ENCODE data around the gene PCDHB3.
"Not testable (repeated sequence)": the region's sequence is repeated elsewhere in the genome, so short reads cannot be mapped to it uniquely, and the experiment has no call there.

The PCDHB3 gene

GRCh38 chr5:141100243-141100805, at the start of gene PCDHB3:
TSS of gene PCDHB3 (plus strand) at chr5:141100473. CDS start at chr5:141100650, 177 bp downstream.
- DNase-seq, result no peak

DNA sequence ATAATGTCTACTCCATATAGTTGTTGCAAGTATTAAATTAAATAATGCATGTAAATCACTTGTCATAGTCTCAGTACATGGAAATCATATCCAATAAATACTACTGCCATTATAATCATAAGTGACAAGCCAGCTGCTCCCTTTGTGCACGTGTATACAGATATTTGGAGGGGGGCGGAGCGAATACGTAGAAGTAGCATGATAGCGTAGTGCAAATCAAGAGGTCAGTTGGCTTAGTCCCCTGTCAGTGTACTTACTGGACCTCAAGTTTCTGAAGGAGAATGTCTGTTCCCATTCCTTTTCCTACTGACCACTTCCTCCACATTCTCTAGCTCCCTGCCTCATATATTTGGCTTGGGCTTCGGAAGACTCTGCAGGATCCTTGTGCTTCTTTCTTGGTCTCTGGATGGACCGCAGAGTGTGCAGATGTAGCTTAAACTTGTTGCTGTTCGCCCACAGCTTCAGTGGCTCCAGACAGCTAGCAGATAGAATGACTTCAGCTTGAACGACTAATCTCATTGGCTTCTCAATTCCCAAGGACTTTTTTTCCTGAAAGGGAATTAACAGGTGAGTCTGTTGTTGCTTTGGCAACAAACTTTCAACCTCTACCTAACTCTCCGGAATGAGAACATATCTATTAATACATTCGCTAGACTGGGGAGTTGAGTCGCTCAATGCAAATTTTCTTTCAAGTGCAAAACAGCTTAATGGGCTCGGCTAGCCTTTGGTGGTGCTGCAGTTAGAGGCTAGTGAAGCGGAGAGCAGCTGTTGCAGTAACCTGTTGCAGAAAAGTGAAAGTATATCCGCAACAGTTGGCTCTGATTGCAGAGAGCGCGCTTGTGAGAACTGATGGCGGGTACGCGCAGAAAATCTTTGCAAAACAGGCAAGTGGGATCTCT, 49.4 kb upstream of the PCDHB3 start, which contains the start of gene PCDHB1:
PCDHB1 (plus strand) TSS at position 753 of the 899 bp plus-strand sequence; CDS start at position 850, 97 bp downstream.
- DNase-seq, result no peak

DNA sequence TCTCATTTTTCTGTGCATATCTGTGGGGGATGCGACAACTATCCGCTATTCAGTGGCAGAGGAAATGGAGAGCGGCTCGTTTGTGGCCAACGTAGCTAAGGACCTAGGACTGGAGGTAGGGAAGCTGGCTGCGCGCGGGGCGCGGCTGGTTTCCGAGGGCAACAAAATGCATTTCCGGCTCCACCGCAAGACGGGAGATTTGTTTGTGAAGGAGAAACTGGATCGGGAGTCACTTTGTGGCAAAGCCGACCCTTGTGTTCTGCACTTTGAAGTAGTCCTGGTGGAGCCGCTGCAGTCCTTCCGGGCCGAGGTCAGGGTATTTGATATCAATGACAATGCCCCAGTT, 48.8 kb upstream of the PCDHB3 start:
- DNase-seq, result no peak

DNA sequence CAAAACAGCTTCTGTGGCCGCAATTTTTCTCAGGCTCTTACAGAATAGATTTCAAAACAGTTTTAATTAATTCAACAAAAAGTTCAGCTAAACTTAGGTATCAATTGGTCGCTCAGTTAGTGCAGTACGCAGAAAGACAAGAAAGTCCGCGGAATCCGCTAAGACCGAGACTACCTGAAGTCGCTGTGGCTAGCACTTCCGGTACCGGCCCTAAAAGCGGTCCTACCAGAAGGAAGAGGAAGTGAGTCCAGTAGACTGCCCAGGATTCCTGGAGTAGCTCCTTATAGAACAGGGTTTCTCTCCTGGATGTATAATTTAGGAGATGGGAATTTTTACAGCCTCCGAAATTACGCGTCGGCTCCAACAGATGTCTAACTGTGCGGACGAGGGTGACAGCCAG, 22.4 kb upstream of the PCDHB3 start:
- DNase-seq, result no peak

DNA sequence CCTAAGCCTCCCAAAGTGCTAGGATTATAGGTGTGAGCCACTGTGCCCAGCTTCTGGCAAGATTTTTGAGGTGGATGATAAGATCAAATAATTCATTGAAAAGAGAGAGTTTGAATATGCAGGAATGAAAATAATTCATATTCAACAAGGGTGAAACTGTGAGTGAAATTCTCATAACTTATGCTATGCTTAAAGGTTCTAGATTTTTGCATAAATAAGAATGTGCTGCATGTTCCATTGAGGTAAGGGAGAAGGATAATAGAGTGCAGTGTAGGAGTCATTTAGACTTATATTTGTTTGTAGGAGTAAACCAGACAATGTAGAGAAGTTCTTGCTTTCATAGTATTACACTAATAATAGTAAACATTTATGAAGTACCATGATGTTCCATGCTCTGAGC, 18.0 kb upstream of the PCDHB3 start:
- DNase-seq, result no peak

DNA sequence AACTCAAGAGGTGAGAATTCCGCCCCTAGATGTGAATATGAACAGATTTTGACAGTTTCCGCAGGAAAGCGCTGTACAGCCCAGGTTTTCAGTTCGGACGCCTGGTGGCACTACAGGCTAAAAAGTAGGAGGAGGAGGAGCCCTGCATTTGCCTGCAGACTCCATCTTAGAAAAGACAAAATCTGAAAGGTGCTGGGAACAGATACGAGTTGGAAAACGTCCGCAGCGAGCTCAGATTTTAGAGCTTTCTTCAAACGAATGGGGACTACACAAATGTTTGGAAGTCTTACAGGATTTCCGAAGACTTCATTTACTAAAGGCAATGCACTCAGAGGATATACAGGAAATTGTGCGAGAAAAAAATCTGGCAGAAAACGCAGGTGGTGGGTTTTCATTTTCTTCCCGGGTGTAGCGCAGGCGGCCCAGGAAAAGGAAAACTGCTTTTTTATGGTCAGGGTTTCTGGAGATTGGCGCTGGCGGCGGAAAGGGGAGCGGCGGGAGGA, 15.7 kb upstream of the PCDHB3 start:
- DNase-seq, result no peak

- DNase-seq, result no peak
Observed at GRCh38 chr5:141094481-141095262, 5.6 kb upstream of the PCDHB3 start, which contains the start of gene PCDHB2. TSS of gene PCDHB2 (plus strand) at chr5:141094615. CDS start at chr5:141094791, 176 bp downstream.

DNA sequence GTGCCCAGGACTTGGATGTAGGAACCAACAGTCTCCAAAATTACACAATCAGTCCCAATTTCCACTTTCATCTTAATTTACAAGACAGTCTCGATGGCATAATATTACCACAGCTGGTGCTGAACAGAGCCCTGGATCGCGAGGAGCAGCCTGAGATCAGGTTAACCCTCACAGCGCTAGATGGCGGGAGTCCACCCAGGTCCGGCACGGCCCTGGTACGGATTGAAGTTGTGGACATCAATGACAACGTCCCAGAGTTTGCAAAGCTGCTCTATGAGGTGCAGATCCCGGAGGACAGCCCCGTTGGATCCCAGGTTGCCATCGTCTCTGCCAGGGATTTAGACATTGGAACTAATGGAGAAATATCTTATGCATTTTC, 5.0 kb upstream of the PCDHB3 start:
- DNase-seq, result no peak

- not testable (repeated sequence) for DNase-seq
Observed at GRCh38 chr5:141096181-141096580, 4.1 kb upstream of the PCDHB3 start.

DNA sequence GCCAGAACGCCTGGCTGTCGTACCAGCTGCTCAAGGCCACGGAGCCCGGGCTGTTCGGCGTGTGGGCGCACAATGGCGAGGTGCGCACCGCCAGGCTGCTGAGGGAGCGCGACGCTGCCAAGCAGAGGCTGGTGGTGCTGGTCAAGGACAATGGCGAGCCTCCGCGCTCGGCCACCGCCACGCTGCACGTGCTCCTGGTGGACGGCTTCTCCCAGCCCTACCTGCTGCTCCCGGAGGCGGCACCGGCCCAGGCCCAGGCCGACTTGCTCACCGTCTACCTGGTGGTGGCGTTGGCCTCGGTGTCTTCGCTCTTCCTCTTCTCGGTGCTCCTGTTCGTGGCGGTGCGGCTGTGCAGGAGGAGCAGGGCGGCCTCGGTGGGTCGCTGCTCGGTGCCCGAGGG, 3.7 kb upstream of the PCDHB3 start:
- DNase-seq, result not testable (repeated sequence)

DNA sequence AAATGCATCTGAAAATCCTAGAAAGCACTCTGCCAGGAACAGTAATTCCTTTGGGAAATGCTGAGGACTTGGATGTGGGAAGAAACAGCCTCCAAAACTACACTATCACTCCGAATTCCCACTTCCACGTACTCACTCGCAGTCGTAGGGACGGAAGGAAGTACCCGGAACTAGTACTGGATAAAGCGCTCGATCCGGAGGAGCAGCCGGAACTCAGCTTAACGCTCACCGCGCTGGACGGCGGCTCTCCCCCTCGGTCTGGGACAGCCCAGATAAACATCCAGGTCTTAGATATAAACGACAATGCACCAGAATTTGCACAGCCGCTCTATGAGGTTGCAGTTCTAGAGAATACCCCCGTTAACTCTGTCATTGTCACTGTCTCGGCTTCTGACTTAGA, 786 bp downstream of the PCDHB3 start:
- no peak for DNase-seq

- not testable (repeated sequence) for DNase-seq
Observed at GRCh38 chr5:141102070-141102469, 1.8 kb downstream of the PCDHB3 start.

- not testable (repeated sequence) for DNase-seq
Observed at GRCh38 chr5:141102471-141102870, 2.2 kb downstream of the PCDHB3 start.

DNA sequence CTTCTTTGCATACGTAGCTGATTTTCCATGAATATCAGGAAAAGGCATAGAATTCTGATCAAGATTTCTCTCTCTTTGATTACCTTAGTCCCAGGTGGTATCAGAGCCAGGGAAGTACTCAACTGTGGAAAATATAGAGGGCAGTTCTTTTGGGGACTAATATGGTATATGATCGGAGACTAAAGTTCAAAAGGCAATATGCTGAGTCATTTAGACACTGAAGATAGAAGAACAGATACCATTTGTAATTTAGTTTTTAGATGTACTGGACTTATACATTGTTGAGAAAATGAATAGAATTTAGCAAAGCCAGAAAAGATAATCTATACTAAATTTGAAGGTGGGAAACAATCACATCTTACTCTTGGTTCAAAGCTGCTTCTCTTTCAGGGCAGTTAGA, 5.1 kb downstream of the PCDHB3 start:
- no peak for DNase-seq

GRCh38 chr5:141119250-141119649, 19.0 kb downstream of the PCDHB3 start:
- no peak for DNase-seq

- DNase-seq, result no peak
Observed at GRCh38 chr5:141121563-141121962, 21.3 kb downstream of the PCDHB3 start, which contains the start of gene PCDHB4. TSS of gene PCDHB4 (plus strand) at chr5:141121818. CDS start at chr5:141121999, 181 bp downstream.

- DNase-seq, result no peak
Observed at GRCh38 chr5:141121985-141122384, 21.7 kb downstream of the PCDHB3 start.

- not testable (repeated sequence) for DNase-seq
Observed at GRCh38 chr5:141123396-141124135, 23.3 kb downstream of the PCDHB3 start.

GRCh38 chr5:141127305-141127704, 27.0 kb downstream of the PCDHB3 start:
- DNase-seq, result no peak

DNA sequence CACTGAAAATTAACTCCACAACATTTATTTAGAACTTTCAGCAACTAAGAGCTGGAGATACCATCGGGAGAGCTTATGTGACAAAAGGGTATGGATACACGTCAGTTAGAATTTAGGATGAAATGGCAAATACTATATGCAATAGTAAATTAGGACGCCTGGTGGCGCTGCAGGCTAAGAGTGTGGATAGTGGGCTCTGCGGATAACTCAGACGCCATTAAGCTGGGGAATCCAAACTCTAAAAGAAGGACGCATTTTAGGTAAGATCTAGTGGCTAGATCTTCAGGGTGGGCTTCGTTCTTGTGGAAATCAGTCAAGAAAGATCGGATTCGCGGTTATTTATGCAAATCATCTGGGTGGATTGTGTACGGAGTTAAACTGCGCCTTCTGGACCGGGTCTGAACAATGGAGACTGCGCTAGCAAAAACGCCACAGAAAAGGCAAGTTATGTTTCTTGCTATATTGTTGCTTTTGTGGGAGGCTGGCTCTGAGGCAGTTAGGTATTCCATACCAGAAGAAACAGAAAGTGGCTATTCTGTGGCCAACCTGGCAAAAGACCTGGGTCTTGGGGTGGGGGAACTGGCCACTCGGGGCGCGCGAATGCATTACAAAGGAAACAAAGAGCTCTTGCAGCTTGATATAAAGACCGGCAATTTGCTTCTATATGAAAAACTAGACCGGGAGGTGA, 34.9 kb downstream of the PCDHB3 start, which contains the start of gene PCDHB5:
PCDHB5 (plus strand) TSS at position 177 of the 688 bp plus-strand sequence; CDS start at position 406, 229 bp downstream.
- DNase-seq, result no peak

- DNase-seq, result no peak
Observed at GRCh38 chr5:141135718-141136266, 35.5 kb downstream of the PCDHB3 start.

All from SIG-M5 (cell line).